Liver (tissue), 9 donors: ENCODE data around the gene SLC30A3. TPM values are rescaled to one million over a fixed set of nuclear protein-coding genes. Genes with fewer than 3 reads are reported as not detected.

ENCODE experiments used
- DNase-seq: peaks from one replicate; pipeline ENCODE4 v3.0.0-alpha.2; 2017; ENCODE audit warnings: low spot score
- H3K27ac ChIP-seq, 2 donors: one replicate each; pipeline ENCODE4 v1.7.0; 2013; ENCODE audit warnings: inconsistent platforms in 2 of 2, low read length in 2 of 2, control low read depth in 1 of 2, low read depth in 1 of 2, mild to moderate bottlenecking in 1 of 2
- H3K27me3 ChIP-seq, 4 donors: one replicate each; pipeline versions ENCODE4 v1.6.1 to v1.7.0; 2013; ENCODE audit warnings: low read length in 3 of 4, inconsistent platforms in 1 of 4, mild to moderate bottlenecking in 1 of 4, moderate library complexity in 1 of 4; ENCODE audit not compliant: control insufficient read depth in 4 of 4, insufficient read depth in 4 of 4
- H3K36me3 ChIP-seq, 4 donors: one replicate each; pipeline versions ENCODE4 v1.6.1 to v1.7.0; 2013; ENCODE audit warnings: low read length in 3 of 4, mild to moderate bottlenecking in 3 of 4, low read depth in 1 of 4, moderate library complexity in 1 of 4; ENCODE audit not compliant: control insufficient read depth in 4 of 4, insufficient read depth in 3 of 4
- H3K4me1 ChIP-seq, 4 donors: one replicate each; pipeline versions ENCODE4 v1.6.1 to v1.7.0; 2013; ENCODE audit warnings: low read length in 3 of 4, mild to moderate bottlenecking in 3 of 4, moderate library complexity in 1 of 4; ENCODE audit not compliant: control insufficient read depth in 4 of 4, insufficient read depth in 4 of 4
- H3K4me3 ChIP-seq, 3 donors: one replicate each; pipeline versions ENCODE4 v1.6.1 to v1.7.0; 2013; ENCODE audit warnings: low read length in 3 of 3, control low read depth in 1 of 3, low read depth in 1 of 3, mild to moderate bottlenecking in 1 of 3
- H3K9ac ChIP-seq, 2 donors: one replicate each; pipeline ENCODE4 v1.7.0; 2013; ENCODE audit warnings: low read length in 2 of 2, mild to moderate bottlenecking in 2 of 2, moderate library complexity in 2 of 2, control low read depth in 1 of 2, low read depth in 1 of 2
- H3K9me3 ChIP-seq, 4 donors: one replicate each; pipeline versions ENCODE4 v1.6.1 to v1.7.0; 2013; ENCODE audit warnings: low read length in 3 of 4; ENCODE audit not compliant: control insufficient read depth in 4 of 4
- ATF3 ChIP-seq: IDR thresholded peaks from 2 replicates; pipeline ENCODE4 v1.6.1; 2016; ENCODE audit warnings: antibody characterized with exemption
- EGR1 ChIP-seq, 2 donors: IDR thresholded peaks; 2 replicates each; pipeline ENCODE4 v1.6.1; 2016 to 2018; ENCODE audit warnings: antibody characterized with exemption in 2 of 2, low read depth in 2 of 2
- FOXA1 ChIP-seq: IDR thresholded peaks from 2 replicates; pipeline ENCODE4 v1.6.1; 2016; ENCODE audit warnings: antibody characterized with exemption
- FOXA2 ChIP-seq: IDR thresholded peaks from 2 replicates; pipeline ENCODE4 v1.6.1; 2016; ENCODE audit warnings: antibody characterized with exemption
- GABPA ChIP-seq, 2 donors: IDR thresholded peaks in 1 of 2; conservative IDR thresholded peaks in 1 of 2; 2 replicates each; pipeline ENCODE4 v1.6.1; 2016; ENCODE audit warnings: antibody characterized with exemption in 2 of 2, mild to moderate bottlenecking in 1 of 2, moderate library complexity in 1 of 2
- HNF4A ChIP-seq, 2 donors: conservative IDR thresholded peaks; 2 replicates each; pipeline ENCODE4 v1.6.1; 2016; ENCODE audit warnings: antibody characterized with exemption in 2 of 2, mild to moderate bottlenecking in 2 of 2
- HNF4G ChIP-seq: IDR thresholded peaks from 2 replicates; pipeline ENCODE4 v1.6.1; 2016; ENCODE audit warnings: antibody characterized with exemption
- JUND ChIP-seq, 2 donors: IDR thresholded peaks; 2 replicates each; pipeline ENCODE4 v1.6.1; 2016; ENCODE audit warnings: antibody characterized with exemption in 2 of 2
- MAX ChIP-seq: IDR thresholded peaks from 2 replicates; pipeline ENCODE4 v1.6.1; 2016; ENCODE audit warnings: antibody characterized with exemption
- NR2F2 ChIP-seq: IDR thresholded peaks from 2 replicates; pipeline ENCODE4 v1.6.1; 2016; ENCODE audit warnings: antibody characterized with exemption
- RAD21 ChIP-seq, 2 donors: IDR thresholded peaks; 2 replicates each; pipeline ENCODE4 v1.6.1; 2016; ENCODE audit warnings: antibody characterized with exemption in 2 of 2, mild to moderate bottlenecking in 2 of 2
- REST ChIP-seq: IDR thresholded peaks from 2 replicates; pipeline ENCODE4 v1.6.1; 2016; ENCODE audit warnings: antibody characterized with exemption, mild to moderate bottlenecking
- RXRA ChIP-seq, 2 donors: IDR thresholded peaks; 2 replicates each; pipeline ENCODE4 v1.6.1; 2017 to 2018; ENCODE audit warnings: antibody characterized with exemption in 2 of 2, mild to moderate bottlenecking in 1 of 2
- SP1 ChIP-seq: IDR thresholded peaks from 2 replicates; pipeline ENCODE4 v1.6.1; 2018; ENCODE audit warnings: antibody characterized with exemption, mild to moderate bottlenecking
- TAF1 ChIP-seq: conservative IDR thresholded peaks from 2 replicates; pipeline ENCODE4 v1.6.1; 2016; ENCODE audit warnings: antibody characterized with exemption, mild to moderate bottlenecking
- YY1 ChIP-seq: IDR thresholded peaks from 2 replicates; pipeline ENCODE4 v1.6.1; 2016; ENCODE audit warnings: antibody characterized with exemption, mild to moderate bottlenecking
- WGBS: extraction: QIAGEN DNeasy Blood & Tissue Kit; methylation state at CpG from one replicate; pipeline ENCODE4 v1.1.7; 2013; 5-methylcytosine and 5-hydroxymethylcytosine counted together
- polyA plus RNA-seq, 2 donors: library from polyadenylated mRNA; stranded (reverse) in 1 of 2; unstranded in 1 of 2; fragments of 200-250 nt in 1 of 2; fragments of >200 nt in 1 of 2; fragmentation: Nextera tagmentation in 1 of 2; extraction: Ambion mirVana in 1 of 2; gene quantifications; one replicate each; pipeline versions ENCODE4 v1.2.1 to v1.2.3, GENCODE V29; 2013 to 2015
- total RNA-seq, 2 donors: library from RNA; depleted of rRNA; stranded (reverse); fragments of >200 nt; gene quantifications; one replicate each; pipeline ENCODE4 v1.2.3, GENCODE V29; 2014
- donor health status: healthy.
- donor health status: healthy.
- donor health status: healthy.
- donor health status: healthy.
- donor health status: healthy.

Gene SLC30A3
- total and polyA plus RNA-seq, 4 donors = 0.20 TPM; not detected in 3

- peaks cover 0 to 5% (median 0%) of the 10 kb centered on the region in 4 donors for H3K36me3 ChIP-seq
- H3K9me3 ChIP-seq = no peaks in the 10 kb centered on the region
- peaks cover 0 to 5% (median 1%) of the 10 kb centered on the region in 4 donors for H3K27me3 ChIP-seq
- DNase-seq = no peak
- no peak overlapping the region for H3K4me3 ChIP-seq
- 34% methylated on average over 26 of the region's 26 CpGs for WGBS
- no peak overlapping the region for H3K27ac ChIP-seq
- TF ChIP-seq RAD21 (IDR thresholded peaks at IDR 0.05) = no peak
- no peak for TF ChIP-seq FOXA1
- TF ChIP-seq SP1 = no peak
- no peak for TF ChIP-seq JUND (IDR thresholded peaks at IDR 0.05)
- TF ChIP-seq EGR1 (IDR thresholded peaks at IDR 0.05; ENCODE audit: low read depth in 2 of 2) = no peak
- no peak for TF ChIP-seq ATF3
- TF ChIP-seq GABPA (IDR thresholded peaks at IDR 0.05 in 1 of 2, conservative IDR thresholded peaks at IDR 0.05 in 1 of 2) = no peak
- peaks cover 3 to 30% (median 11%) of the 10 kb centered on the region in 4 donors for H3K4me1 ChIP-seq
- no peak overlapping the region for H3K9ac ChIP-seq
These were observed 43.3 kb upstream of the SLC30A3 start for GRCh38 chr2:27306136-27306535.

GRCh38 chr2:27305516-27305915 is 42.7 kb upstream of the SLC30A3 start:
- peaks cover 0 to 4% (median 0%) of the 10 kb centered on the region in 4 donors for H3K36me3 ChIP-seq
- H3K4me1 ChIP-seq = peaks cover 3 to 30% (median 11%) of the 10 kb centered on the region in 4 donors
- 95% methylated on average over 16 of the region's 16 CpGs for WGBS
- TF ChIP-seq HNF4G (no peak), FOXA1 (no peak), SP1 (no peak), EGR1 (IDR thresholded peaks at IDR 0.05; ENCODE audit: low read depth in 2 of 2) (no peak), HNF4A (conservative IDR thresholded peaks at IDR 0.05) (no peak), RAD21 (IDR thresholded peaks at IDR 0.05) (no peak), REST (no peak), FOXA2 (no peak), TAF1 (no peak)
- H3K9ac ChIP-seq = no peak overlapping the region
- H3K4me3 ChIP-seq = no peak overlapping the region
- no peak overlapping the region for H3K27ac ChIP-seq
- no peaks in the 10 kb centered on the region for H3K9me3 ChIP-seq
- no peak for DNase-seq
- peaks cover 0 to 5% (median 1%) of the 10 kb centered on the region in 4 donors for H3K27me3 ChIP-seq

GRCh38 chr2:27304488-27305240 is 41.8 kb upstream of the SLC30A3 start:
- 88% methylated on average over 13 of the region's 13 CpGs for WGBS
- no peak overlapping the region for H3K4me3 ChIP-seq
- no peak overlapping the region for H3K27ac ChIP-seq
- peaks cover 0 to 1% (median 0%) of the 10 kb centered on the region in 4 donors for H3K36me3 ChIP-seq
- H3K4me1 ChIP-seq = peaks cover 3 to 30% (median 11%) of the 10 kb centered on the region in 4 donors
- no peak for DNase-seq
- H3K9ac ChIP-seq = no peak overlapping the region
- no peak for TF ChIP-seq HNF4A (conservative IDR thresholded peaks at IDR 0.05)
- no peak for TF ChIP-seq REST
- TF ChIP-seq RXRA (IDR thresholded peaks at IDR 0.05) = no peak
- TF ChIP-seq ATF3 = no peak
- no peak for TF ChIP-seq YY1
- no peak for TF ChIP-seq FOXA2
- no peak for TF ChIP-seq HNF4G
- no peak for TF ChIP-seq MAX
- no peak for TF ChIP-seq TAF1
- TF ChIP-seq FOXA1 = no peak
- TF ChIP-seq NR2F2 = no peak
- no peak for TF ChIP-seq SP1
- TF ChIP-seq GABPA (IDR thresholded peaks at IDR 0.05 in 1 of 2, conservative IDR thresholded peaks at IDR 0.05 in 1 of 2) = no peak
- no peak for TF ChIP-seq RAD21 (IDR thresholded peaks at IDR 0.05)
- no peaks in the 10 kb centered on the region for H3K9me3 ChIP-seq
- H3K27me3 ChIP-seq = peaks cover 0 to 5% (median 1%) of the 10 kb centered on the region in 4 donors
